Kidney epithelial cell (primary cell): ENCODE measurements around the gene RNASE8. TPM values are rescaled to one million over a fixed set of nuclear protein-coding genes. Genes with fewer than 3 reads are reported as not detected.

ENCODE experiments used
- DNase-seq: peaks from one replicate; pipeline ENCODE4 v3.0.0-alpha.2; 2010; ENCODE audit warnings: low read depth
- H3K27me3 ChIP-seq: 2 replicates; pipeline ENCODE4 v1.6.0; 2011; ENCODE audit warnings: low read length; ENCODE audit not compliant: control insufficient read depth, insufficient read depth
- H3K36me3 ChIP-seq: 2 replicates; pipeline ENCODE4 v1.5.1; 2011; ENCODE audit warnings: low read length; ENCODE audit not compliant: control insufficient read depth, insufficient read depth
- H3K4me3 ChIP-seq: 2 replicates; pipeline ENCODE4 v1.5.1; 2011; ENCODE audit warnings: low read depth, mild to moderate bottlenecking, control low read depth, low read length
- total RNA-seq: library from RNA; depleted of rRNA; stranded (reverse); fragments of >200 nt; gene quantifications from 2 replicates; pipeline ENCODE4 v1.2.3, GENCODE V29; 2015
- TF ChIP-seq, protein P1 (sequence below): IDR thresholded peaks from 2 replicates; pipeline ENCODE4 v1.5.1; 2011; ENCODE audit warnings: mild to moderate bottlenecking, moderate library complexity, low read length, control low read depth, inconsistent platforms; ENCODE audit not compliant: insufficient read depth, poor library complexity, severe bottlenecking

RNASE8 gene
- total RNA-seq, 1 donor from 2014 or later = not detected

- DNase-seq = no peak
- no peak overlapping the region for H3K4me3 ChIP-seq
- no peaks in the 10 kb centered on the region for H3K36me3 ChIP-seq
- TF ChIP-seq, protein P1, sequence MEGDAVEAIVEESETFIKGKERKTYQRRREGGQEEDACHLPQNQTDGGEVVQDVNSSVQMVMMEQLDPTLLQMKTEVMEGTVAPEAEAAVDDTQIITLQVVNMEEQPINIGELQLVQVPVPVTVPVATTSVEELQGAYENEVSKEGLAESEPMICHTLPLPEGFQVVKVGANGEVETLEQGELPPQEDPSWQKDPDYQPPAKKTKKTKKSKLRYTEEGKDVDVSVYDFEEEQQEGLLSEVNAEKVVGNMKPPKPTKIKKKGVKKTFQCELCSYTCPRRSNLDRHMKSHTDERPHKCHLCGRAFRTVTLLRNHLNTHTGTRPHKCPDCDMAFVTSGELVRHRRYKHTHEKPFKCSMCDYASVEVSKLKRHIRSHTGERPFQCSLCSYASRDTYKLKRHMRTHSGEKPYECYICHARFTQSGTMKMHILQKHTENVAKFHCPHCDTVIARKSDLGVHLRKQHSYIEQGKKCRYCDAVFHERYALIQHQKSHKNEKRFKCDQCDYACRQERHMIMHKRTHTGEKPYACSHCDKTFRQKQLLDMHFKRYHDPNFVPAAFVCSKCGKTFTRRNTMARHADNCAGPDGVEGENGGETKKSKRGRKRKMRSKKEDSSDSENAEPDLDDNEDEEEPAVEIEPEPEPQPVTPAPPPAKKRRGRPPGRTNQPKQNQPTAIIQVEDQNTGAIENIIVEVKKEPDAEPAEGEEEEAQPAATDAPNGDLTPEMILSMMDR = no peak
- H3K27me3 ChIP-seq = peaks cover 30% of the 10 kb centered on the region
These were observed 34.9 kb upstream of the RNASE8 start for GRCh38 chr14:21022686-21023085.

DNA sequence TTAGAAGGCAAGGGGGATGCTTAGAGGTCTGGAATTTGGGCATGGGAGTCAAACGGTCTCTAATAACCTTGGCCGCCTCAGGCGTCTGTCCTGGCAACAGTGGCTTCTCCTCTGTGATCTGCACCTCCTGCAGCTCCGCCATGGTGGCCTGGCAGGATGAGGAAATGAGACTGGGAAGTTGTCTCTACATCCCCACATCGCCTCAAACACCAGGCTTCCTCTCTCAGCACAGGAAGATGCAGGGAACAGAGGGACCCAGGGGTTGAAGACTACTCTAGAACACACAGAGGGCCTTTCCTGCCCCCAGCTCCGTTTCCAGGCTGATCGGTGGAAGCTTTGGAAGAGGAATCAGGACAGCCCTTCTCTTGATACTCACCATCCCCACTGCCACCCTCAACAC is 34.4 kb upstream of the RNASE8 start:
- Histone ChIP-seq H3K27me3 (peaks cover 30% of the 10 kb centered on the region), H3K4me3 (no peak overlapping the region), H3K36me3 (no peaks in the 10 kb centered on the region)
- no peak for DNase-seq
- TF ChIP-seq, protein P1 = no peak

- H3K36me3 ChIP-seq = no peaks in the 10 kb centered on the region
- TF ChIP-seq, protein P1 = no peak
- peak overlapping the region; percentile 43 for H3K4me3 ChIP-seq
- no peak for DNase-seq
- peaks cover 30% of the 10 kb centered on the region for H3K27me3 ChIP-seq
These were observed 33.6 kb upstream of the RNASE8 start for GRCh38 chr14:21023817-21024584.

GRCh38 chr14:21024585-21025370 is 32.8 kb upstream of the RNASE8 start, which contains the start of gene NDRG2:
TSS of gene NDRG2 (minus strand) at chr14:21025061. CDS start at chr14:21023315, 1,746 bp downstream.
- TF ChIP-seq, protein P1 = no peak
- DNase-seq = no peak
- peak within 1 kb of the TSS; percentile 43 for H3K4me3 ChIP-seq
- H3K36me3 ChIP-seq = no peaks in the 10 kb centered on the region
- H3K27me3 ChIP-seq = peaks cover 30% of the 10 kb centered on the region

GRCh38 chr14:21025371-21026273 is 32.0 kb upstream of the RNASE8 start:
- DNase-seq = no peak
- Histone ChIP-seq H3K27me3 (peaks cover 30% of the 10 kb centered on the region), H3K4me3 (peak overlapping the region; percentile 43), H3K36me3 (no peaks in the 10 kb centered on the region)
- TF ChIP-seq, protein P1 = no peak
